Measurements from ENCODE around the gene HAUS6. TPM values are rescaled to one million over a fixed set of nuclear protein-coding genes. Genes with fewer than 3 reads are reported as not detected.

HAUS6 gene
- total and polyA plus RNA-seq, 2 of the 8 experiments (the other 6 are each of a cell fraction or from before 2014, with no cell fraction given): 11.7 to 52.4 TPM

- TF ChIP-seq MAX (IDR thresholded peaks at IDR 0.05) (0 out of 2 replicates have a peak, but pooled peaks have one; percentile 13), SIN3A (conservative IDR thresholded peaks at IDR 0.05 in 1 of 2, IDR thresholded peaks at IDR 0.05 in 1 of 2; ENCODE audit: low read depth in 1 of 2, low read length in 2 of 2) (no peak), ATF2 (IDR thresholded peaks at IDR 0.05; ENCODE audit: low read length) (no peak), RXRA (IDR thresholded peaks at IDR 0.05; ENCODE audit: insufficient read depth, low read depth, low read length) (no peak)
Observed at GRCh38 chr9:19108038-19108437, 5.3 kb upstream of the HAUS6 start (continued).
